Measurements from ENCODE around the gene LMF2.
"Not testable (repeated sequence)": the region's sequence is repeated elsewhere in the genome, so short reads cannot be mapped to it uniquely, and the experiment has no call there.

The LMF2 gene, protein sequence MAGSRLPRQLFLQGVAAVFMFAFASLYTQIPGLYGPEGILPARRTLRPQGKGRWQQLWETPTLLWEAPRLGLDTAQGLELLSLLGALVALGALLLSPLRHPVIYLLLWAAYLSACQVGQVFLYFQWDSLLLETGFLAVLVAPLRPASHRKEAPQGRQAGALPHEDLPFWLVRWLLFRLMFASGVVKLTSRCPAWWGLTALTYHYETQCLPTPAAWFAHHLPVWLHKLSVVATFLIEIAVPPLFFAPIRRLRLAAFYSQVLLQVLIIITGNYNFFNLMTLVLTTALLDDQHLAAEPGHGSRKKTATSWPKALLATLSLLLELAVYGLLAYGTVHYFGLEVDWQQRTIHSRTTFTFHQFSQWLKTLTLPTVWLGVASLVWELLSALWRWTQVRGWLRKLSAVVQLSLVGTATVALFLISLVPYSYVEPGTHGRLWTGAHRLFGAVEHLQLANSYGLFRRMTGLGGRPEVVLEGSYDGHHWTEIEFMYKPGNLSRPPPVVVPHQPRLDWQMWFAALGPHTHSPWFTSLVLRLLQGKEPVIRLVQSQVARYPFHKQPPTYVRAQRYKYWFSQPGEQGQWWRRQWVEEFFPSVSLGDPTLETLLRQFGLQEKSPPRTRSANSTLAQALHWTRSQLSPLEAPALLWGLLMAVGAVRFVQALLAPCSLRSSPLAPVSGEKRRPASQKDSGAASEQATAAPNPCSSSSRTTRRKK

DNA sequence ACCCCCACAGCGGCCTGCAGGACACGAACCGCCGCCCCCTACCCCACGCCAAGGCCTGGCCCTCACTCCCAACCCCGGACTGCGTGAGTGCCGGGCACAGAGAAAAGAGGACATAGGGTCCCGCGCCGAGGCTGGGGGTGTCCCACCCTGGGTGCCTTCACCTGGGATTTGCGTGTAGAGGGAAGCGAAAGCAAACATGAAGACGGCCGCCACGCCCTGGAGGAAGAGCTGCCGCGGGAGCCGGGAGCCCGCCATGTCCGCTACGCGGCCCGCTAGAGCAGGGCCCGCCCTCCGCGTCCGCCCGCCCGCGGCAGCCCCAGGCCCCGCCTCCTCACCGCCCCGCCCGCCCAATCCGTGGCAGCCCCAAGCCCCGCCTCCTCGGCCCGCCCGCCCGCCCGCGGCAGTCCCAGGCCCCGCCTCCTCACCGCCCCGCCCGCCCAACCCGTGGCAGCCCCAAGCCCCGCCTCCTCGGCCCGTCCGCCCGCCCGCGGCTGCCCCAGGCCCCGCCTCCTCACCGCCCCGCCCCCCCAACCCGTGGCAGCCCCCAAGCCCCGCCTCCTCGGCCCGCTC is at the start of gene LMF2:
Gene LMF2 (minus strand): TSS at position 282 of the 570 bp plus-strand sequence. CDS start 27 bp downstream, at position 255.
- DNase-seq (ENCODE audit: low spot score), result peak; percentile 99

DNA sequence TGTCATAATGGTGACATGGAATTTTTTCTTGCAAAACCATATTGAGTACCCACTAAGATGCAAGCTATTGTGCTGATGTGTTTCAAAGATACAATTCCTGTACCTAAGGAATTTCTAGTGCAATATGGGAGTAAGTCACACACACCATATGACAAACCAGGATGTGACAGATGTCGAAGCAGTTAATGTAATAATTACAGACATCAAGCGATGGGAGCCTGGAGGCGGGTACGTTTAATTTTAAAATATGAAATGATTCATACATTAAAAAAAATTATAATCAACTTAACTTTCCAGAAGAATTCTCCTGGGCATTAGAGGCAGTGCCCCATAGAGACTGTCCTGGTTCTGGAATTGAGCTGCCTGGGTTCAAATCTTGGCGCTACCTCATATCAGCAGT is 49.2 kb upstream of the LMF2 start:
- DNase-seq (ENCODE audit: low spot score), result no peak

DNA sequence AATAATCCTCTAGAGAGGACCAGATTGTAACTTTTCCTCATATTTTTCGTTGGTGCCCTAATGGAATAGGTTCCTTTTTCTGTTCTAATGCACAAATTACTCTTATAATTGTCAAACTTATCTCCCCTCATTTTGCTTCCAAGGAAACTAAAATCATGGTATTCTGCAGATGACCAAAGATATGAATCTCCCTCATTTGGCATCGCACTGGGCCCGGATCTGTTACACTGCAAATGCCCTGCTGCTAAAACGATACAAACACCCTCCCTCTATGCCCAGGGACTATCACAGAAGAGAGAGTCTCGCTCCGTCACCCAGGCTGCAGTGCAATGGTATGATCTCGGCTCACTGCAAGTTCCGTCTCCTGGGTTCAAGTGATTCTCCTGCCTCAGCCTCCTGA is 45.8 kb upstream of the LMF2 start:
- no peak for DNase-seq (ENCODE audit: low spot score)

DNA sequence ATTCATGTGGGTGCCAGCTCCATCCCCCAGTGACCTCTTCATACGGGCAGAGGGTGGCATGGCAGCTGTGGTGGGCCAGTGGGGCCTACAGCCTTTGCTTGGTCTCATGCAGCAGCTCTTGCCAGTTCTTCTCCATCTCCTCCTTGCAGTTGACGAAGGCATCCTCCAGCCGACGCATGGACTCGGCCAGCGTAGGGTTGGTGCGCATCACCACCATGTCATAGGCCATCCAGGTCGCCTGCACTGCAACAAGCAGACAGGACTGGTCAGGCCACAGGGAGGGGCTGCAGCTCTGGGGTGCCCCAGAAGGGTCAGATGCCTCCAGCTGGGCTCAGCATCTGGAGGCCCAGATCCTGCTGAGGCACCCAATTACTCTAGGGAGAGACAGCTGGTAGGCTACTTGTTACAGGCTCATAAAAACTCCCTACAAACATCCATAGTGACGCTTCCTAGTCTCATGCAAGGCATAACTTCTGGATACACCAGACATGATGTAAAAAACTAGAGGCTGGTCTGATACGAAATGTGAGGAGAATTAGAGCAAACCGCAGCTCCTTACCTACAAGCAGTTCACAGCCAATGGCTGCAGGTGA is 43.8 kb upstream of the LMF2 start:
- DNase-seq (ENCODE audit: low spot score), result no peak

DNA sequence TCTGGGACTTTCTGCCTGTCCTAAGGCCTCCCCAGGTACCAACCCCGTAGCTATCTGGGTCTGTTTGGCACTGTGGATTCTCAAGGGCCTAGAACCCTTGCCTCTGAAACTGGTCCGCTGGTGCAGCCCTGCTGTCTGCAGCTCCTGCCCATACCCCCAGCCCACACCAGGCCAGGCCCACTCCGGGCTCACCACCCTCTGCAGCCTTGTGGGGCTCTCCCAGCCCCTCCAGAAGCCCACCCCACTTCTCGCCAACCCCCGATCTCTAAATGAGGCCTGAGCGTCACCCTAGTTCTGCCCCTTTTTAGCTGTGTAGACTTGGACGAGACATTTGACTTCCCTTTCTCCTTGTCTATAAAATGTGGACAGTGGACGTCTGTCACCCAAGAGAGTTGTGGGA is 42.9 kb upstream of the LMF2 start:
- DNase-seq (ENCODE audit: low spot score), result no peak

DNA sequence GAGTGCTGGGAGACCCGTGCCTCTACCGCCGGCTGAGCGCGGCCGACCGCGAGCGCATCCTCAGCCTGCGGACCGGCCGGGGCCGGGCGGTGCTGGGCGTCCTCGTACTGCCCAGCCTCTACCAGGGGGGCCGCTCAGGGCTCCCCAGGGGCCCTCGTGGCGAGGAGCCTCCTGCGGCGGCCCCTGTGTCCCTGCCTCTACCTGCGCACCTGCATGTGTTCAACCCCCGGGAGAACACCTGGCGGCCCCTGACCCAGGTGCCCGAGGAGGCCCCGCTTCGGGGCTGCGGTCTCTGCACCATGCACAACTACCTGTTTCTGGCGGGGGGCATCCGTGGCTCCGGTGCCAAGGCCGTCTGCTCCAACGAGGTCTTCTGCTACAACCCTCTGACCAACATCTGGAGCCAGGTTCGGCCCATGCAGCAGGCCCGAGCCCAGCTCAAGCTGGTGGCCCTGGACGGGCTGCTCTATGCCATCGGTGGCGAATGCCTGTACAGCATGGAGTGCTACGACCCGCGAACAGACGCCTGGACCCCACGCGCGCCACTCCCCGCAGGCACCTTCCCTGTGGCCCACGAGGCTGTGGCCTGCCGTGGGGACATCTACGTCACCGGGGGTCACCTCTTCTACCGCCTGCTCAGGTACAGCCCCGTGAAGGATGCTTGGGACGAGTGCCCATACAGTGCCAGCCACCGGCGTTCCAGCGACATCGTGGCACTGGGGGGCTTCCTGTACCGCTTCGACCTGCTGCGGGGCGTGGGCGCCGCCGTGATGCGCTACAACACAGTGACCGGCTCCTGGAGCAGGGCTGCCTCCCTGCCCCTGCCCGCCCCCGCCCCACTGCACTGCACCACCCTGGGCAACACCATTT is 41.7 kb upstream of the LMF2 start:
- DNase-seq (ENCODE audit: low spot score), result peak; percentile 29

DNA sequence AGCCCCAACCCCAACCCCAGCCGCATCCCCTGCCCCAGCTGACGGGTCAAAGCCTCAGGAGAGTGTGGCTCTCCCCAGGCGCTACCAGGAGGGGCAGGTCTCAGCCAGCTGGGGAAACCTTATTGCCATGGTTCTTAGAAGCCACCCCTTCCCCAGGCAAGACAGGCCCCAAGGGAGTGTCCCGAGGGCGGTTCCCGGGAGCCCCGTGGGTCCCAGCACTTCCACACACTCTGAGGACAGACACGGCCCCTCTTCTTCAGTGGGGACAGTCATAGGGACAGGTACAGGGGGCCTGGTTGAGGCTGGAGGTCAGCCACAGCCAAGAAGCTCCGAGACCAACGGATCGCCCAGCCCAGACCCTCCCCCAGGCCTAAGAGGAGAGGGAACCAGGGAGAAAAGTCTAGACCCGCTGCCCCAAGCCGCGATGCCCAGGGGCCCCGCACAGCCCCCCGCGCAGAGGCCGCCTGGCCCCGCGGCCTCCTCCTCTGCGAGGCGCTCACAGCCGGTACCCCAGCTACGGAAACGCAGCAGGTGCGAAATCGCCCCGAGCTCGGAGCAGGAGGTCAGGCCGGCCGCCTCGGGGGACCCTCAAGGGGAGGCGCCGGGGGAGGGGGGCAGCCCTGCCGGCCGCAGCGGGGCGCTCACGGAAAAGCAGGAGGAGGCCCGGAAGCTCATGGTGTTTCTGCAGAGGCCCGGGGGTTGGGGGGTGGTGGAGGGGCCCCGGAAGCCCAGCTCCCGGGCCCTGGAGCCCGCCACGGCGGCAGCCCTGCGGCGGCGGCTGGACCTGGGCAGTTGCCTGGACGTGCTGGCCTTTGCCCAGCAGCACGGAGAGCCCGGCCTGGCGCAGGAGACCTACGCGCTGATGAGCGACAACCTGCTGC is 40.8 kb upstream of the LMF2 start:
- DNase-seq (ENCODE audit: low spot score), result peak; percentile 46

DNA sequence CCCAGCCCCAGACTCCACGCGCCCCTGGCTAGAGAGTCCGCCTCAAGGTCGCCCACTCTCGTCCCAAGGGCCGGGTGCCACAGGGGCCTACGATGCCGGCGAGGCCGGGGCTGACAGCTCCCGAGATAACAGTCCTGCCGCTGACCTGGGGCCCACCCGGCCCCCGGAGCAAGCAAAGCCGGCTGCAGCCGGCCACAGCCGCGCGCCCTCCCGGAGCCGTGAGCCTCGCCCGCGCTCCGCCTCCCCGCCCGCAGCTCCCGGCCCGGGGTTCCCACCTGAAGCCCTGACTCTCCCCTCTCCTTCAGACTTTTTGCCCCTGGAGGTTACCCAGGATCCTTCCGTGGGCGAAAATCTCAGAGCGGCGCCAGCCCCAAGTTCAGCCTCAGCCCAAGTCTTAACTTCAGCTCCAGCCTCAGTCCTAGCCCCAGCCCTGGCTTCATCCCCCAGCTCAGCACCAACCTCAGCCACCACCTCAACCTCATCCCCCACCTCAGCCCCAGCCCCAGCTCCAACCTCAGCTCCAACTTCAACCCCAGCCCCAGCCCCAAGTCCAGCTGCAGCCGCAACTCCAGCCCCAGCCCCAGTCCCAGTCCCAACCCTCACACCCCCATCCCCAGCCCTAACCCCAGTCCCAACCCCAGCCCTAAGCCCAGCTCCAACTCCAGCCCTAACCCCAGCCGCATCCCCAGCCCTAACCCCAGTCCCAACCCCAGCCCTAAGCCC is 39.9 kb upstream of the LMF2 start:
- peak; percentile 29 for DNase-seq (ENCODE audit: low spot score)

DNA sequence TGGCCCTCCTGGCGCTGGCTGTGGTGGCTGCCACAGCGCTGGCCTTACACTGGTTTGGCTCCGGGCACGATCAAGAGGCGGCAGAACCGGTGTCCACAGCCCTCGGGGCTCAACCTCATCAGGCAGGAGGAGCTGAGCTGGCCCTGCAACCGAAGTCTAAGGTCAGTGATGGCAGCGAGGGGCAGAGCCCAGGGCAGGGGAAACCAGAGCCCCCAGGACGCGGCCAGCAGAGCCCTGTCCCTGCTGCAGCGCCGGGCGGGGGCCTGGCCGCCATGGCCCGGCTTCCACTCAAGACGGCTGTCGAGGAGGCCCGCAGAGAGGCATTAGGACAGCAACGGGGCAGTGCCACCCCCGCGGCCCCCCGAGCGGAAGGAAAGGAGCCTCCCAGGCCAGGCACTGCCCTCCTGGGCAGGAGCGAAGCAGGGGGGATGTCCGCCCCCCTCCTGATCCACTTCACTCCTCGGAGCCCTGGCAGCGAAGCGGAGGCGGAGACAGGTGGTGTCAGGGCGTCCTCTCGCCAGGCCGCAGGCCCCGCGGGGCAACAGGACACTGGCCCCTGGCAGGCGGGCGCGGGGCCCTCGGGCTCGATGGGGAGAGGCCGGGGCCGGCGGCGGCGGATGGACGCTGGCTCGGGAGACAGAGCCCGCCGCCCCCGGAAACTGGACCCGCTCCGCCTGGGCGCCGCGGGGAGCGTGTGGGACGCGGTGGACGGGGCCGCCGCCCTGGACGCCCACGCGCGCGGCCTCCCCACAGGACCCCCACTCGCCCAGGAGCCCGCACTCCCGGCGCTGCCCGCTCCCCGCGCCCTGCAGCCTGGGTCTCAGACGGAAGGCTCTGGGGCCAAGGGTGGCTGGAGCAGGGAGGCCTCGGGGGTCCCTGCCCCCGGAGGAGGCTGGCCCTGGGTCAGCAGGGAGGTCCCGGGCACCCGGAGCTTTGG is 39.1 kb upstream of the LMF2 start:
- DNase-seq (ENCODE audit: low spot score), result peak; percentile 47

DNA sequence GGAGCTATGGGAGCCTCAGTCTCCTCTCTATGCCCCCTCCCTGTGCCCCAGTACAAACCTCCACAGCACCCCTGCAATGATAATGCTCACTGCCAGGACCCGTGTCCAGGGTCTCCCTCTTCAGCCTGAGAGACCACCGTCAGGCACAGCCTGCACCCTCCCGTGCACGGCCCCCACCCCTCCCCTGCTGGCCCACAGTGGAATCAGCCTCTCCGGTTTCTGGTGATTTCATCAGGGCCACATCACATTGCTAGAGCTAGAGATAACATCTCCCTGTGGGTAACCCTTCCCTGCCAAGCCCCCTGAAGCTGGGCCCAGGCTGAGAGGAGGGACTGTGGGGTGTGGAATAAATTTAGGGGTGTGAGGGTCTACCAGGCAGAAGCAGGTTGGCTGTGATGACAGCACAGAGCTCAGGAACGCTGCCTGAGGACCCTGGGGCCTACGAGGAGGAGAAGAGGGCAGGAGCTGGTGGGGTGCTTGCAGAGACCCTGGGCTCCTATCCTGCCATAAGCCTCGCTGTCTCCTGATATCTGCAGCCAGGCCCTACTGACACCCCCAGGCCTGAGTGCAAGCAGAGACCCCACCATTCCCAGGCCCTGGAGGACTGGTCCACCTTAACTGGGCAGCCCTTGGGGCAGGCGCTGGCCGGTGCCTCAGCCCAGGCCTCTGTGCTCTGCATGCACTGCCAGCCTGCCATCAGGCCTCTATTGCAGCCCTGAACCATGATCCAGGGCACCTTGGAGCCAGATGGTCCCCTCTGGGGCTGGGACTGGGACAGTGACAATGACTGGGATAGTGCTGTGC is 38.2 kb upstream of the LMF2 start, which contains the start of gene KLHDC7B:
Gene KLHDC7B (plus strand): TSS at position 378 of the 804 bp plus-strand sequence. CDS start 345 bp downstream, at position 723.
- peak; percentile 37 for DNase-seq (ENCODE audit: low spot score)

DNA sequence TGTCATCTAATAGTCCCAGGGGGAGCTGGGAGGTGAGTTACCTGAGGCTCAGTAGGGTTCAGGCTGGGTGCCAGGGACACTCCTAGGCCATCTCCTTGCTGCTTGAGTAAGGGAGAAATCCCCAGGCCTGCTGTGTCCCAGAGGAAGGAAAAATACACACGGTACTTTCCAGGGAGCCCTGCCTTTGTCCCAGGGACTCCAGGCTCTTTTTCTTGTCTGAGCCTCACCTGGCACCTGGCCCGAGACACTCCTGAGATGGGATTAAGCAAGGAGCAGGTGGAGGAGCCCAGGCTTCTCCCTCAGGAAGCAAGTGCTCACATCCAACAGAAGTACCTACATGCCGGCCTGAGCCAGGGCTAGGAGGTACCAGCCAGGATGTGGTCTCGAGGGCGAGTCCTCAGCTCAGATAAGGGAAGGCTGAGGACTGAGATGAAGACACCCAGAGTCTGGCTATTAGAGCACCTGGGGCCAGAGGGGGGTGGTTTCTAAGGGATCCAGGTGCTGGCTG is 37.3 kb upstream of the LMF2 start:
- DNase-seq (ENCODE audit: low spot score), result no peak

DNA sequence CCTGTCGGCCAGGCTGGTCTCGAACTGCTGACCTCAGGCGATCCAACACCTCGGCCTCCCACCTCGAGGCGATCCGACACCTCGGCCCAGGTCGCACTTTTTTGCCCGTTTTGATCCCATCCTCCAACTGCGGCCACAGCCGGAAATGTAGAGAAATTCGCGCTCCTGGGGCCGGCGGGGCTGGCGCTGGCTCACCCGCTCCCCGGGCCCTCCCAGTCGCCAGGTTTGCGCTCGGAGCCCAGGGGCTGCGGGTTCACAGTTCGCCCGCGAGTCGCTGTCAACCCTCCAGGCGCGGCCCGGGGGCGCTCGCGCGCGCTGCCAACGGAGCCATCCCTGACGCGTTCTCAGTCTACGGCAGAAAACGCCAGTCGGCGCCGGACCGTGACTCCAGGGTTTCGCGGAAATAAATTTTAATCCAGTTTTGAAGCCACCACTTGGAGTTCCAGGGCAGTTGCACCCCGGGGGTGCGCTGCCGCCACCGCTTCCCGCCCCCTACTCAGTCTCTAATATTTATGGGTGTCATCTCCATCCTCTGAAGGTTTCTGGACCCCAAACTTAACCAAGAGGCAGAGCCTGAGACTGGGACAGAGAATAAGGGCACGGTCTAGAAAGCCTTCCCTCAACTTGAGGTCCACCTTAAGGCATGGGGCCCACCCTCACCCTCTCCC is 36.7 kb upstream of the LMF2 start:
- DNase-seq (ENCODE audit: low spot score), result peak; percentile 94

DNA sequence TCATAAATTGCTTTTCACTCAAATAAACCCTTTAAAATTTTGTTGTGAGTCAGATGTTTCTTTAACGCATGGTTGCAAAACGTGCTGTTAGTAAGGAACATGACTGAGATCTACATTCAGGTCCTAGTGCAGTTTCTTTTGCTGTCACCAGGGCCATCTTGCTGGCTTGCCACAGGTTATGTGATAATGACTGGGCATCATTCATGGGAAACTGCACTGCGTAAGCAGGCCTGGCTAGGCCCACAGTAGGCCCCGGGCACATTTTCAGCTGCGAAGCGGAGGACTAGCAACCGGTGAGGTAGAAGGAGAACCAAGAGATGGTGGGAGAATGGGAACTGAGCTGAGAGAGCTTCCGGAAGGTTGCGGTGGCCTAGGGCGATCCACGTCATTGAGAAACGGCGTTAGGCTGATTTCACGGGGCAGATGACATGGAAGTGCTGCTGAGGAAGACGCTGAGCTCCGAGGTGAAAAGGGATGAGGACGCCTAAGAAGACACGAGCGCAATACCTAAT is 35.0 kb upstream of the LMF2 start:
- no peak for DNase-seq (ENCODE audit: low spot score)

DNA sequence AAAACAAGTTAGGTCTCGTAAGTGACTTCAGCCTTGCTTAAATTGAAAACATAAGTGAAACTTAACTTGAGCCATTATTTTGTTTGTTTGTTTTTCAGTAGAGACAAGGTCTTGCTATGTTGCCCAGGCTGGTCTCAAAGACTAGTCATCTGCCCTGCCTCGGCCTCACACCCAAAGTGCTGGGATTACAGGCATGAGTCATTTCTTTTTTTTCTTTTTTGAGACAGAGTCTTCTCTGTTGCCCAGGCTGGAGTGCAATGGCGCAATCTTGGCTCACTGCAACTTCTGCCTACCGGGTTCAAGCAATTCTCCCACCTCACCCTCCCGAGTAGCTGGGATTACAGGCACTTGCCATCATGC is 34.1 kb upstream of the LMF2 start:
- DNase-seq (ENCODE audit: low spot score), result not testable (repeated sequence)

DNA sequence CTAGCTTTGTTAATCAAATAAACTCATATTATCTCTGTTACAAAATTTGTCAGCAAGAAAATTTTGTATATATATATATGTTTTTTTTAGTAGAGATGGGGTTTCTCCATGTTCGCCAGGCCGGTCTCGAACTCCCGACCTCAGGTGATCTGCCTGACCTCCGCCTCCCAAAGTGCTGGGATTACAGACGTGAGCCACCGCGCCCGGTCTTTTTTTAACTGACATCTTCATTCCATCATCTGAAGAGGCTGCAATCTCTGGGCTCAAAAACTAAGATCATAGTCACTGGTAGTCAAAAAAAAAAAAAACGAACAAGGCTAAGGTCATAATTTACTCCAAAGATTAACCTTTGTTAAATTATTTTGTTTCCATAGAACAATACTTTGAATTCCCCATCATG is 32.9 kb upstream of the LMF2 start:
- DNase-seq (ENCODE audit: low spot score), result no peak

DNA sequence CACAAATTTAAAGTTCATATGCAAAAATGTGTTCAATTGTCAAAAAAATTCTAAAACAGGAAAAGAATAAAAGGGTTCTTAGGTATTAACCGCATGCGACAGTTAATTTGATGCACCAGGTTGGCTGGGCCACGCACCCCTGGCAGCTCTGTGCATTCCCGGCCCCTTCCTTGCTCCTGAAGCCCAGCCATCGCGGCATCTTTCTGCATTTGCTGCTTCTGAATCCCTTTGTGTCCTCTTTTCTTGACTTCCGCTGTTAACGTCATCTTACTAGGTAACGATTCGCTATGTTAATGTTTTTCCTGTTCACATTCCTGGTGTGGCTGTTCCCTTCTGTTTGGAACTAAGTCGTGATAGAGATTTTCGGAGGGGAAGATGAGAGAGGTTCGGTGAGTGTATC is 30.3 kb upstream of the LMF2 start:
- DNase-seq (ENCODE audit: low spot score), result peak; percentile 18

DNA sequence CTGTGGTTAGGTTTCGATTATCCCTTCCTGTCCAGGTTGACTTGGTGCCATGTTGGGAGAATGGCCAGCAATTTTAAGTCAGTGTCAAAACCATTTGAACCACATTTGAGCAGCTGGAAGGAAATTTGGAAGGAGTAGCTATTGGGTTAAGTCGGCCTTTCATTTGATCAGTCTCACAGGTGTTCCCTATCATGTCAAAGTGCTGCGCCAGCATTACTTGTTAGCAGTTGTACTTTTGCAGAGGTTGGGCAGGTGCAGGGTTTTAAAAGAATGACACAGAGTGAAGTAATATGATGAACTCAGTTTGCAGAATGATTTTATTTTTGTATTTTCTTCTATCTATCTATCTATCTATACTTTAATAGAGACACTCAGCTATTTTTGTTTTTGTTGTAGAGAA is 28.7 kb upstream of the LMF2 start:
- no peak for DNase-seq (ENCODE audit: low spot score)
